Smooth muscle cell (in vitro differentiated cells): ENCODE data around the gene LRRC46. TPM values are rescaled to one million over a fixed set of nuclear protein-coding genes. Genes with fewer than 3 reads are reported as not detected.

Experiments
- DNase-seq: peaks from one replicate; lab custom pipeline; 2025; ENCODE audit not compliant: unreplicated experiment; lab: John Stamatoyannopoulos, UW
- H2AFZ ChIP-seq: fragments of 200-600 bp; sonication (generic); 2 replicates; pipeline ENCODE4 v1.6.0; 2016; ENCODE audit warnings: antibody characterized with exemption, low read depth, mild to moderate bottlenecking
- H3F3A ChIP-seq: fragments of 200-600 bp; sonication (generic); 2 replicates; pipeline ENCODE4 v1.6.0; 2017; ENCODE audit warnings: antibody characterized with exemption, low read depth
- H3K27ac ChIP-seq: fragments of 200-600 bp; sonication (generic); 2 replicates; pipeline ENCODE4 v1.5.1; 2016; ENCODE audit warnings: low read depth, mild to moderate bottlenecking
- H3K27me3 ChIP-seq: fragments of 200-600 bp; sonication (generic); 2 replicates; pipeline ENCODE4 v1.6.1; 2016; ENCODE audit warnings: low read depth, mild to moderate bottlenecking
- H3K36me3 ChIP-seq: fragments of 200-600 bp; sonication (generic); 2 replicates; pipeline ENCODE4 v1.5.1; 2016; ENCODE audit warnings: low read depth
- H3K4me1 ChIP-seq: fragments of 200-600 bp; sonication (generic); 2 replicates; pipeline ENCODE4 v1.5.1; 2016; ENCODE audit warnings: low read depth
- H3K4me2 ChIP-seq: fragments of 200-600 bp; sonication (generic); 2 replicates; pipeline ENCODE4 v1.6.0; 2016; ENCODE audit warnings: mild to moderate bottlenecking
- H3K4me3 ChIP-seq: fragments of 200-600 bp; sonication (generic); 2 replicates; pipeline ENCODE4 v1.5.1; 2016; ENCODE audit warnings: mild to moderate bottlenecking
- H3K79me2 ChIP-seq: fragments of 200-600 bp; sonication (generic); 2 replicates; pipeline ENCODE4 v1.6.0; 2016; ENCODE audit warnings: low read depth, mild to moderate bottlenecking
- H3K9ac ChIP-seq: fragments of 200-600 bp; sonication (generic); 2 replicates; pipeline ENCODE4 v1.6.0; 2016; ENCODE audit warnings: low read depth
- H3K9me3 ChIP-seq: fragments of 200-600 bp; sonication (generic); replicated peaks from 2 replicates; pipeline ENCODE4 v1.5.1; 2016; ENCODE audit warnings: low read depth
- H4K20me1 ChIP-seq: fragments of 200-600 bp; sonication (generic); 2 replicates; pipeline ENCODE4 v1.6.0; 2016; ENCODE audit warnings: low read depth
- WGBS: methylation state at CpG from one replicate; pipeline ENCODE4 v1.1.7; 2016; ENCODE audit warnings: low lambda C conversion rate; 5-methylcytosine and 5-hydroxymethylcytosine counted together
- polyA plus RNA-seq: library from polyadenylated mRNA; unstranded; fragments of >200 nt; fragmentation: Nextera tagmentation; extraction: Ambion mirVana; gene quantifications from 2 replicates; pipeline ENCODE4 v1.2.1, GENCODE V29; 2016
- total RNA-seq: library from RNA; depleted of rRNA; stranded (reverse); fragments of >200 nt; gene quantifications from 2 replicates; pipeline ENCODE4 v1.2.3, GENCODE V29; 2014
- TF ChIP-seq, protein P1 (sequence below): fragments of 200-600 bp; sonication (generic); IDR thresholded peaks from 2 replicates; pipeline ENCODE4 v1.5.1; 2017; ENCODE audit warnings: borderline replicate concordance, mild to moderate bottlenecking, antibody characterized with exemption; ENCODE audit not compliant: insufficient read depth, poor library complexity, severe bottlenecking

The LRRC46 gene
- total and polyA plus RNA-seq, 2 experiments from 2014 or later = 0.26 TPM; not detected in 1

DNA sequence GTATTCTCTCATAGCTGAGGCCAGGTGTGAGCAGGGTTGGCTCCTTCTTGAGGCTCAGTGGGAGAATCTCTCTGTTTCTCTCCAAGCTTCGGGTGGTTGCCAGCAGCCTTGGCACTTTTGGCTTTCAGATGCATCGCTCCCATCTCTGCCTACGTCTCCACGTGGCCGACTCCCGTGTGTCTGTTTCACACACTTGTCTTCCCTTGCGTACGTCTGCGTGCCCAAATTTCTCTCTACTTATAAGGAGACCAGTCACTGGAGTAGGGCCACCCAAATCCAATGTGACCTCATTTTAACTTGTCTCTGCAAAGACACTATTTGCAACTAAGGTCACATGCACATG, 24.6 kb upstream of the LRRC46 start:
- TF ChIP-seq, protein P1, sequence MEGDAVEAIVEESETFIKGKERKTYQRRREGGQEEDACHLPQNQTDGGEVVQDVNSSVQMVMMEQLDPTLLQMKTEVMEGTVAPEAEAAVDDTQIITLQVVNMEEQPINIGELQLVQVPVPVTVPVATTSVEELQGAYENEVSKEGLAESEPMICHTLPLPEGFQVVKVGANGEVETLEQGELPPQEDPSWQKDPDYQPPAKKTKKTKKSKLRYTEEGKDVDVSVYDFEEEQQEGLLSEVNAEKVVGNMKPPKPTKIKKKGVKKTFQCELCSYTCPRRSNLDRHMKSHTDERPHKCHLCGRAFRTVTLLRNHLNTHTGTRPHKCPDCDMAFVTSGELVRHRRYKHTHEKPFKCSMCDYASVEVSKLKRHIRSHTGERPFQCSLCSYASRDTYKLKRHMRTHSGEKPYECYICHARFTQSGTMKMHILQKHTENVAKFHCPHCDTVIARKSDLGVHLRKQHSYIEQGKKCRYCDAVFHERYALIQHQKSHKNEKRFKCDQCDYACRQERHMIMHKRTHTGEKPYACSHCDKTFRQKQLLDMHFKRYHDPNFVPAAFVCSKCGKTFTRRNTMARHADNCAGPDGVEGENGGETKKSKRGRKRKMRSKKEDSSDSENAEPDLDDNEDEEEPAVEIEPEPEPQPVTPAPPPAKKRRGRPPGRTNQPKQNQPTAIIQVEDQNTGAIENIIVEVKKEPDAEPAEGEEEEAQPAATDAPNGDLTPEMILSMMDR = no peak
- WGBS = 98% methylated on average over 9 of the region's 9 CpGs

DNA sequence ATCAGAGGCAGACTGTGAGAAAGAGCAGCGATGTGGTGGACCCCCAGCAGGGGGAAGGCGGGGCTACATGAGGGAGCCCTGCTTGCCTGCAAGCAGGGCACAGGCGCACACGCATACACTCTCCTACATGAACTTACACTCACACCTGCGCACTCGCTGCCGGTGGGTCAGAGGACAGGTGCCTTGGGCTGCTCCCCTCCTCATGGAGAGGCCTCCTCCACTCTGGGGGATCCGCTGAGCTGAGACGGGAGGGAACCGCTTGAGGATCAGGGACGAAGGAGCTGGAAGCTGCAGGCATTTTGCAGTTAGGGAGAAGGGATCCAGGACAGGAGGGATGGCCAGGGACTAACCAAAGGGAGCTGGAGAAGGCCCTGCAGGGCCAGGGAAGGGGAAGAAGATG, 24.0 kb upstream of the LRRC46 start:
- TF ChIP-seq, protein P1 = no peak
- no peak overlapping the region for H3K4me3 ChIP-seq
- peaks cover 8% of the 10 kb centered on the region for H4K20me1 ChIP-seq
- H2AFZ ChIP-seq = no peak overlapping the region
- peaks cover 8% of the 10 kb centered on the region for H3F3A ChIP-seq
- H3K9me3 ChIP-seq = no peaks in the 10 kb centered on the region
- H3K27me3 ChIP-seq = peaks cover 7% of the 10 kb centered on the region
- no peak overlapping the region for H3K27ac ChIP-seq
- no peak overlapping the region for H3K9ac ChIP-seq
- H3K79me2 ChIP-seq = no peaks in the 10 kb centered on the region
- H3K36me3 ChIP-seq = no peaks in the 10 kb centered on the region
- peaks cover 4% of the 10 kb centered on the region for H3K4me1 ChIP-seq
- no peak overlapping the region for H3K4me2 ChIP-seq
- no peak for DNase-seq
- 90% methylated on average over 11 of the region's 11 CpGs for WGBS

More for the DNA sequence above, 24.6 kb upstream of the LRRC46 start:
- Histone ChIP-seq H3F3A (peaks cover 8% of the 10 kb centered on the region), H3K4me1 (peaks cover 4% of the 10 kb centered on the region), H3K27me3 (peaks cover 7% of the 10 kb centered on the region), H3K9ac (no peak overlapping the region), H3K27ac (no peak overlapping the region), H3K9me3 (no peaks in the 10 kb centered on the region), H3K4me3 (no peak overlapping the region), H3K4me2 (no peak overlapping the region), H4K20me1 (peaks cover 8% of the 10 kb centered on the region), H3K79me2 (no peaks in the 10 kb centered on the region), H2AFZ (no peak overlapping the region), H3K36me3 (no peaks in the 10 kb centered on the region)
- no peak for DNase-seq

DNA sequence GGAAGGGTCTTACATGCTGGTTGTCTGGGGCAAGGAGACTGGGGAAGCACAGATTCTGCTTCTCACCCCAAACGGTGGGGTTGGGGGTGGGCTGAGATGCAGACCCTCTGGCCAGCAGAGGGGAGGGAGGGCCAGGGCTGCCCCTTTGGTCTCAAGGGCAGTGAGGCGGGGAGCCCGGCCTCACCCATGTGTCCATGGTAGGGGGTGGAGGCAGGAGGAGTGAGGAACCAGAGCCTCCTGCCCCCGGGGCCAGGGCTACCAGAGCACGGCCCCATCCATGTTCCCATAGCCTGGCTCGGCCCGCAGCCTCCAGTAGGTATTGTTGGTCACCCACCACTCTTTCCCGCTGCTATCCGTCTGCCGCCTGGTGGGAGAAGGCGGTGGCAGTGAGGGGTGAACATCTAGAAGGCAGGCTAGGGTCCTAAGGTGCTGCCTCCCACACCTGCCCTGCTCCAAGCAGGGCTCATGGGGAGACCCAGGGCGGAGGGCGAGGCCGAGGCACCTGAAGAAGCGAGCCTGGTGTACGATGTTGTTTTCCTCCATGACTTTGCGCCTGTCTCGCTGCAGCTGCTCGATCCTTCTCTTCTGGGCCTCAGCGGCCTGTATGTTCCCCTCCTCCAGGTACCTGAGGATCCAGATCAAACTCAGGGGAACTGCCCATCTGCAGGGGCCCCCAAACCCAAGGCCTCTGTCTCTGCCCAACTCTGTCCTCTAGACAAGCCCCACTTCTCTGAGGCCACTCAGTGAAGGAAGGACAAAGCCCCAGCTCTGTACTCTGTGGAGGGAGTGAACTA, 23.2 kb upstream of the LRRC46 start:
- Histone ChIP-seq H2AFZ (no peak overlapping the region), H3K36me3 (no peaks in the 10 kb centered on the region), H3K27ac (no peak overlapping the region), H3K79me2 (no peaks in the 10 kb centered on the region), H3F3A (peaks cover 8% of the 10 kb centered on the region), H3K9ac (no peak overlapping the region), H3K4me2 (no peak overlapping the region), H3K9me3 (no peaks in the 10 kb centered on the region), H3K4me3 (no peak overlapping the region), H3K4me1 (peaks cover 4% of the 10 kb centered on the region), H3K27me3 (peaks cover 7% of the 10 kb centered on the region), H4K20me1 (peaks cover 8% of the 10 kb centered on the region)
- TF ChIP-seq, protein P1 = no peak
- WGBS = 91% methylated on average over 20 of the region's 20 CpGs
- DNase-seq = no peak
